IPS-NIHi7 (cell line): Measurements from ENCODE around the gene NANP.
"Not testable (repeated sequence)": the region's sequence is repeated elsewhere in the genome, so short reads cannot be mapped to it uniquely, and the experiment has no call there.

Experiments
- DNase-seq: peaks from one replicate; pipeline ENCODE4 v3.0.0; 2012; ENCODE audit warnings: mixed read lengths; ENCODE audit errors: extremely low spot score

Gene NANP

GRCh38 chr20:25623736-25624499 lies at the start of gene NANP:
TSS of gene NANP (minus strand) at chr20:25624014. CDS start at chr20:25623948, 66 bp downstream.
- peak; percentile 96 for DNase-seq

- no peak for DNase-seq
Observed at GRCh38 chr20:25672659-25673235, 48.9 kb upstream of the NANP start.

GRCh38 chr20:25669826-25670422 lies 46.1 kb upstream of the NANP start:
- peak; percentile 54 for DNase-seq

- DNase-seq, result no peak
Observed at GRCh38 chr20:25668446-25668845, 44.6 kb upstream of the NANP start.

GRCh38 chr20:25659999-25660398 lies 36.2 kb upstream of the NANP start:
- DNase-seq, result no peak

GRCh38 chr20:25654487-25654886 lies 30.7 kb upstream of the NANP start:
- DNase-seq, result no peak

GRCh38 chr20:25652866-25653265 lies 29.1 kb upstream of the NANP start:
- not testable (repeated sequence) for DNase-seq

DNA sequence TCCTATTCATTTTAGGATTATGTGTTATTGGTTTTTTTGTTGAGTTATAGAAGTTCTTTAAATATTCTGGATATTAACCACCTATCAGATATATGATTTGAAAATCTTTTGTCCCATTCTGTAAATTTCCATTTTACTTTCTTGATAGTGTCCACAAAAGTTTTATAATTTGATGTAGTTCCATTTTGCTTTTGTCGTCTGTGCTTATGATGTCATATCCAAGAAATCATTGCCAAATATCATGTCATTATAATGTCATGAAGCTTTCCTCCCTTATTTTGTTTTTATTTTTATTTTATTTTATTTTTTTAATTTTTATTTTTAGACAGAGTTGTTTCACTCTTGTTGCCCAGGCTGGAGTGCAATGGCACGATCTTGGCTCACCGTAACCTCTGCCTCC lies 21.0 kb upstream of the NANP start:
- DNase-seq, result no peak

DNA sequence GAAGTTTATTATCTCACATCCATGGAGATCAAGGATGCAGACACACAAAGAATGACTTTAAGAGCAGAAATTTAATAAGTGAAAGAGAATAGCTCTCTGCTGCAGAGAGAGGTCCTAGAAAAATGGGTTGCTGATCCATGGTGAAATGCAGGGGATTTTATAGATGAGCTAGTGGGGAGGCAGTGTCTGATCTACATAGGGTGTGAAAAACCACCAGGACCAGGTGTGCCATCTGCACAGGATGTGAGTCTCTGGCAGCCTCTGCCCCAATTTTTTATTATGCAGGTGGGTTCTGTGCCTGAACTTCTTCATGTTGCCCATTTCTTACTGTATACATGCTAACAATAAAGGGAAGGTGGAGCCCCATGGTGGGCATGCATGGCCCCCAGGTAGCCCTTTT lies 19.9 kb upstream of the NANP start:
- DNase-seq, result no peak

- no peak for DNase-seq
Observed at GRCh38 chr20:25637247-25637646, 13.4 kb upstream of the NANP start.

GRCh38 chr20:25632940-25633790 lies 9.4 kb upstream of the NANP start:
- no peak for DNase-seq

GRCh38 chr20:25630615-25631014 lies 6.8 kb upstream of the NANP start:
- not testable (repeated sequence) for DNase-seq

- no peak for DNase-seq
Observed at GRCh38 chr20:25629816-25630499, 6.1 kb upstream of the NANP start.

DNA sequence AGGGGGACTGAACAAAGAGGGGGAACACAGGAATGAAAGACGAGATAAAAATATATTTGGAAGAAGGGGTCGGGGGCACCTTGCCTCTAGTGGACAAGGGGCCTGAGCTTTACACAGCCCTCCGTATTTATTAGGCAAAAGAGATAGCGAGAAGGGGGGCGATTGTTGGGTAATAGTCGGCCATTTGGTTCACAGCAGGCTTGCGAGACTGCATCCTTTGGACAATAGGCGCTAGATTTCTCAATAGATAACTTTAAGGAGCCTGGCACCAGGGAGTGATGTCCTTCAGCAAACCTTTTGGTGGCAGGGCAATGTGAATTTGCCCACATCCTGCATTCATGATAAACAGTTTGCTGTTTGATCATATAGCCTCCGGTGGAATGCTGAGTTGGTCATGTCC lies 3.0 kb upstream of the NANP start:
- no peak for DNase-seq

GRCh38 chr20:25624500-25624939 lies 706 bp upstream of the NANP start:
- DNase-seq, result no peak

- DNase-seq, result peak; percentile 21
Observed at GRCh38 chr20:25623225-25623735, 534 bp downstream of the NANP start.

DNA sequence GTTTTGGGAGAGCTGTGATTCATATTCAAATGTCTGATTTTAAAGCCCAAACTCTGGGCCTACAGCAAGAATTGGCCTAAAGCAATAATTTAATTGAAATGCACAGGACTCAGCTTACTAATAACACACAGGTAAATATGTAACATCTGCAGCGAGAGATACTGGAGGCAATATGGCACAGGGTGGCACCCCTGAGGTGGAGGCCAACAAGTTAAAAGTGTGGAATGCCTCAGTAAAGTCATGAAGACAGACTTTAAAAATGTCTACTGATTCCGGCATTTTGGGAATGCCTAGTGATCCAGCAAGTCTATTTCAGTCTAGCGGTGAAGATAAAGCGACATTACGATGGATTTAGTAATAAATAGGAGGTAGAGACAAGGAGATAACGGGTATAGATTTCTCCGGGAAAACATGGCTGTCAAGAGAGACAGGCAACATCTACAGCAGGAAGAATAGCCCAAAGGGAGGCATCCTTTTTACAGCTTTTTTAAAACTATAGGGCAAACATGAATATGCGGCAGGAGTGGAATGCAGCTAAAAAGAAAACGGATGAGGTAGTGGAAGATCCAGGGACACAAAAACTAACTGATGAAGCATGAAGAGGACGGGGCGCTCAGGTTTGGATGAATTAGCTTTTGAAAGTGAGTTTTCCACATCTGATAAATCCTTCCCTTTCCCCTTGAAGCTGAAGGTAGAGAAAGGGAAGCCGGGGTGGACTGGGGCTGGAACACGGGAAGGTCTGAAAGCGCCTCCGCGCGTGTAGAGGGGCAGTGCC lies 1.2 kb downstream of the NANP start:
- DNase-seq, result no peak

GRCh38 chr20:25622049-25622448 lies 1.8 kb downstream of the NANP start:
- no peak for DNase-seq

DNA sequence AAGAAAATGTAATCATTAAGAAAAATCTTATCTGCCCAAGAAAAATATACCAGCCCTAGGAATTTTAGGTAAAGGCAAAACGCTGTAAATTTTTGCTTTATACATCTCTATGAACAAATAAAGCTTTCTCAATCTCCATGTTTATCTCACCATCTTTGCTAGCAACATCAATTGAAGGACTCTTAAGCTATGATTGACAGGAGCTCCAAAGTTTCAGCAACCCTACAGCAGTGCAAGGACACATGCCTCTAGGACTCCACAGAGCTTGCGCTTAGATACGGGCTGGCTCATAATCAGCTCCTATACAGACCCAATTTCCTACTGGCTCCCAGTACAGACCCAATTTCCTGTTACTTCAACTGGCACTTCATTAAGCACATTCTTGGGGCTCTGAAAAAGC lies 4.3 kb downstream of the NANP start:
- no peak for DNase-seq

- DNase-seq, result no peak
Observed at GRCh38 chr20:25608774-25609173, 15.0 kb downstream of the NANP start.
